EL (cell line): ENCODE measurements around the gene TIAM1.
A peak's percentile ranks its signal among the peaks of the same experiment; 100 is the strongest.
"Not testable (repeated sequence)": the region's sequence is repeated elsewhere in the genome, so short reads cannot be mapped to it uniquely, and the experiment has no call there.

Source experiments
- DNase-seq: peaks from one replicate; pipeline ENCODE4 v3.0.0-alpha.2; 2016

TIAM1 gene

GRCh38 chr21:31252611-31253010 lies 91.5 kb downstream of the TIAM1 start:
- no peak for DNase-seq

GRCh38 chr21:31252091-31252490 lies 92.0 kb downstream of the TIAM1 start:
- no peak for DNase-seq

- DNase-seq, result no peak
Observed at GRCh38 chr21:31251686-31252085, 92.4 kb downstream of the TIAM1 start.

- peak; percentile 68 for DNase-seq
Observed at GRCh38 chr21:31248598-31248997, 95.5 kb downstream of the TIAM1 start.

GRCh38 chr21:31243611-31244010 lies 100.5 kb downstream of the TIAM1 start:
- no peak for DNase-seq

GRCh38 chr21:31236528-31236927 lies 107.5 kb downstream of the TIAM1 start:
- peak; percentile 9 for DNase-seq

GRCh38 chr21:31235671-31236450 lies 108.2 kb downstream of the TIAM1 start:
- peak; percentile 67 for DNase-seq

- DNase-seq, result no peak
Observed at GRCh38 chr21:31234936-31235335, 109.1 kb downstream of the TIAM1 start.

- no peak for DNase-seq
Observed at GRCh38 chr21:31233711-31234110, 110.3 kb downstream of the TIAM1 start.

GRCh38 chr21:31232344-31232743 lies 111.7 kb downstream of the TIAM1 start:
- DNase-seq, result no peak

GRCh38 chr21:31230937-31231336 lies 113.1 kb downstream of the TIAM1 start:
- no peak for DNase-seq

GRCh38 chr21:31228723-31229122 lies 115.3 kb downstream of the TIAM1 start:
- not testable (repeated sequence) for DNase-seq

- DNase-seq, result no peak
Observed at GRCh38 chr21:31225713-31226112, 118.3 kb downstream of the TIAM1 start.

GRCh38 chr21:31222142-31222541 lies 121.9 kb downstream of the TIAM1 start:
- no peak for DNase-seq

GRCh38 chr21:31221043-31221442 lies 123.0 kb downstream of the TIAM1 start:
- DNase-seq, result no peak

- no peak for DNase-seq
Observed at GRCh38 chr21:31220575-31220974, 123.5 kb downstream of the TIAM1 start.

- no peak for DNase-seq
Observed at GRCh38 chr21:31218830-31219608, 125.0 kb downstream of the TIAM1 start.

GRCh38 chr21:31216206-31216605 lies 127.9 kb downstream of the TIAM1 start:
- DNase-seq, result no peak

GRCh38 chr21:31213787-31214186 lies 130.3 kb downstream of the TIAM1 start:
- peak; percentile 3 for DNase-seq

- no peak for DNase-seq
Observed at GRCh38 chr21:31211836-31212235, 132.2 kb downstream of the TIAM1 start.

- DNase-seq, result no peak
Observed at GRCh38 chr21:31205412-31205811, 138.6 kb downstream of the TIAM1 start.

GRCh38 chr21:31204801-31205200 lies 139.3 kb downstream of the TIAM1 start:
- no peak for DNase-seq

- DNase-seq, result peak; percentile 25
Observed at GRCh38 chr21:31203431-31204054, 140.5 kb downstream of the TIAM1 start.

- no peak for DNase-seq
Observed at GRCh38 chr21:31201548-31201947, 142.5 kb downstream of the TIAM1 start.
